Testis (tissue), 2 donors: ENCODE results near the gene KIAA0513.

Experiments used
- POLR2A ChIP-seq: fragments of 450-650 bp; IDR thresholded peaks from one replicate; pipeline ENCODE4 v1.6.1; 2017; ENCODE audit warnings: antibody characterized with exemption, mild to moderate bottlenecking, moderate library complexity
- TF ChIP-seq, protein P1 (sequence below), 3 experiments: fragments of 450-650 bp in 2 of 3; fragments of 200-600 bp in 1 of 3; sonication (generic) in 1 of 3; IDR thresholded peaks; one replicate each; pipeline ENCODE4 v1.5.1; 2016 to 2019; ENCODE audit warnings: antibody characterized with exemption in 3 of 3, mild to moderate bottlenecking in 2 of 3, moderate library complexity in 1 of 3

DNA sequence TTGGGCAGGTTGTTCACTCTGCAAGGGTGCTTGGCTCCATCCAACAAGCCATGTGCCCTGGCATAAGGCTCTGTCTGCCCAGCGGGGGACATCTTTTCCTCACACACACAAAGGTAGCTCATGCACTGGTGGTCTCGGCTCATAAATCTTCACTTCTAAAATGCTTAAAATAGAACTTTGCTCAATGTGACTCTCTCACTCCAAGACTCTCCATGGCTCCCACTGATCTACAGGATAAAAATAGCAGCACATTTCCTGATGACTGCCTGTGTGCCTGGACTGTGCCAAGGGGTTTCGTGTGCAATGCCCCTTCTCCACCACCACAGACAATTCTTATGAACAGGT is 99.8 kb downstream of the KIAA0513 start:
- TF ChIP-seq, protein P1, sequence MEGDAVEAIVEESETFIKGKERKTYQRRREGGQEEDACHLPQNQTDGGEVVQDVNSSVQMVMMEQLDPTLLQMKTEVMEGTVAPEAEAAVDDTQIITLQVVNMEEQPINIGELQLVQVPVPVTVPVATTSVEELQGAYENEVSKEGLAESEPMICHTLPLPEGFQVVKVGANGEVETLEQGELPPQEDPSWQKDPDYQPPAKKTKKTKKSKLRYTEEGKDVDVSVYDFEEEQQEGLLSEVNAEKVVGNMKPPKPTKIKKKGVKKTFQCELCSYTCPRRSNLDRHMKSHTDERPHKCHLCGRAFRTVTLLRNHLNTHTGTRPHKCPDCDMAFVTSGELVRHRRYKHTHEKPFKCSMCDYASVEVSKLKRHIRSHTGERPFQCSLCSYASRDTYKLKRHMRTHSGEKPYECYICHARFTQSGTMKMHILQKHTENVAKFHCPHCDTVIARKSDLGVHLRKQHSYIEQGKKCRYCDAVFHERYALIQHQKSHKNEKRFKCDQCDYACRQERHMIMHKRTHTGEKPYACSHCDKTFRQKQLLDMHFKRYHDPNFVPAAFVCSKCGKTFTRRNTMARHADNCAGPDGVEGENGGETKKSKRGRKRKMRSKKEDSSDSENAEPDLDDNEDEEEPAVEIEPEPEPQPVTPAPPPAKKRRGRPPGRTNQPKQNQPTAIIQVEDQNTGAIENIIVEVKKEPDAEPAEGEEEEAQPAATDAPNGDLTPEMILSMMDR (IDR thresholded peaks at IDR 0.05), result no peak
- TF ChIP-seq POLR2A, result no peak
